H1 (cell line): ENCODE results near the gene SLC12A7. TPM values are rescaled to one million over a fixed set of nuclear protein-coding genes. Genes with fewer than 3 reads are reported as not detected.
A peak's percentile ranks its signal among the peaks of the same experiment; 100 is the strongest.

Source experiments
- CTCF ChIA-PET: fragments of 300-600 bp; sonication (Branson Sonifier 250); formaldehyde crosslinking; loops from one replicate; lab custom pipeline; 2021; ENCODE audit not compliant: partially characterized antibody; lab: Charles Lee
- POLR2A ChIA-PET: fragments of 300-600 bp; sonication (Branson Sonifier 250); formaldehyde crosslinking; loops from one replicate; lab custom pipeline; 2021; ENCODE audit warnings: inconsistent platforms; ENCODE audit not compliant: partially characterized antibody; lab: Charles Lee
- DNase-seq, 2 experiments: peaks; one replicate each; pipeline versions ENCODE4 v3.0.0 to v3.0.0-alpha.2; 2010 to 2022; ENCODE audit warnings: low spot score in 2 of 2, low read depth in 1 of 2, mixed read lengths in 1 of 2
- FAIRE-seq: peaks from 2 replicates; lab custom pipeline; 2011; peaks lifted over from hg19 to GRCh38; lab: Jason Lieb, UNC
- H2AFZ ChIP-seq: 2 replicates; pipeline ENCODE4 v1.8.1; 2012; ENCODE audit warnings: low read length, inconsistent platforms
- H2AK5ac ChIP-seq: 2 replicates; pipeline ENCODE4 v1.6.1; 2013; ENCODE audit warnings: low read depth, low read length
- H2BK120ac ChIP-seq: replicated peaks from 2 replicates; pipeline ENCODE3; 2013; ENCODE audit warnings: low read depth, low read length, inconsistent platforms
- H2BK12ac ChIP-seq: 2 replicates; pipeline ENCODE4 v1.6.1; 2013; ENCODE audit warnings: low read depth, low read length
- H2BK15ac ChIP-seq: 2 replicates; pipeline ENCODE4 v1.6.1; 2013; ENCODE audit warnings: low read length
- H2BK20ac ChIP-seq: 2 replicates; pipeline ENCODE4 v1.6.1; 2013; ENCODE audit warnings: low read length
- H2BK5ac ChIP-seq: 2 replicates; pipeline ENCODE4 v1.6.1; 2013; ENCODE audit warnings: low read depth, low read length
- H3K14ac ChIP-seq: 2 replicates; pipeline ENCODE4 v1.6.1; 2013; ENCODE audit warnings: inconsistent platforms; ENCODE audit not compliant: insufficient read length
- H3K18ac ChIP-seq: 2 replicates; pipeline ENCODE4 v1.6.1; 2013; ENCODE audit warnings: low read length; ENCODE audit errors: extremely low read depth
- H3K23ac ChIP-seq: 2 replicates; pipeline ENCODE4 v1.6.1; 2013; ENCODE audit warnings: inconsistent platforms; ENCODE audit not compliant: insufficient read length
- H3K23me2 ChIP-seq: 2 replicates; pipeline ENCODE4 v1.6.1; 2013; ENCODE audit warnings: low read depth, low read length
- H3K27ac ChIP-seq: 2 replicates; pipeline ENCODE4 v1.6.1; 2011; ENCODE audit warnings: low read depth, low read length, inconsistent platforms
- H3K27me3 ChIP-seq, 4 experiments: replicated peaks in 1 of 4; 1 replicate in 1 of 4; 2 replicates in 3 of 4; pipeline versions ENCODE4 v1.6.1 to v1.8.1; 2011 to 2013; ENCODE audit warnings: low read length in 3 of 4, mild to moderate bottlenecking in 3 of 4, inconsistent platforms in 2 of 4, mixed read lengths in 2 of 4, moderate library complexity in 1 of 4; ENCODE audit not compliant: control insufficient read depth in 3 of 4, insufficient read depth in 3 of 4; ENCODE audit errors: extremely low read depth in 1 of 4
- H3K36me3 ChIP-seq, 4 experiments: 2 replicates each; pipeline versions ENCODE4 v1.6.1 to v1.8.1; 2011 to 2013; ENCODE audit warnings: mild to moderate bottlenecking in 4 of 4, low read length in 3 of 4, moderate library complexity in 2 of 4, control low read depth in 1 of 4, inconsistent platforms in 1 of 4; ENCODE audit not compliant: insufficient read depth in 4 of 4, control insufficient read depth in 2 of 4
- H3K4ac ChIP-seq: replicated peaks from 2 replicates; pipeline ENCODE3; 2013; ENCODE audit warnings: low read length, low read depth, mixed read lengths, inconsistent platforms; ENCODE audit not compliant: insufficient read length
- H3K4me1 ChIP-seq, 4 experiments: replicated peaks in 1 of 4; 1 replicate in 1 of 4; 2 replicates in 3 of 4; pipeline versions ENCODE4 v1.6.1 to v1.8.1; 2011 to 2013; ENCODE audit warnings: low read length in 3 of 4, inconsistent platforms in 2 of 4, mixed read lengths in 1 of 4; ENCODE audit not compliant: insufficient read depth in 4 of 4, control insufficient read depth in 3 of 4
- H3K4me2 ChIP-seq, 2 experiments: 2 replicates each; pipeline versions ENCODE4 v1.6.1 to v1.8.1; 2011 to 2013; ENCODE audit warnings: low read depth in 2 of 2, low read length in 2 of 2, control low read depth in 1 of 2, inconsistent platforms in 1 of 2, mild to moderate bottlenecking in 1 of 2; ENCODE audit not compliant: insufficient read depth in 1 of 2
- H3K4me3 ChIP-seq, 4 experiments: fragments of 200-600, 300-600 bp in 1 of 4; sonication (generic), shearing (Covaris generic), sonication (Bioruptor Twin) in 1 of 4; 2 replicates each; pipeline versions ENCODE4 v1.5.1 to v1.8.1; 2011 to 2016; ENCODE audit warnings: low read length in 4 of 4, low read depth in 3 of 4, control low read depth in 2 of 4, inconsistent platforms in 2 of 4, mild to moderate bottlenecking in 2 of 4, mixed read lengths in 1 of 4, moderate library complexity in 1 of 4; ENCODE audit not compliant: insufficient read depth in 2 of 4; ENCODE audit errors: extremely low read depth in 1 of 4
- H3K56ac ChIP-seq: replicated peaks from 2 replicates; pipeline ENCODE3; 2013; ENCODE audit warnings: low read depth, mild to moderate bottlenecking, mixed read lengths, low read length, inconsistent platforms; ENCODE audit not compliant: insufficient read length
- H3K79me1 ChIP-seq: 2 replicates; pipeline ENCODE4 v1.6.1; 2013; ENCODE audit warnings: low read depth, low read length, control low read depth
- H3K79me2 ChIP-seq, 2 experiments: 2 replicates each; pipeline versions ENCODE4 v1.6.1 to v1.8.1; 2012 to 2013; ENCODE audit warnings: low read length in 2 of 2, mild to moderate bottlenecking in 2 of 2, inconsistent platforms in 1 of 2; ENCODE audit not compliant: insufficient read depth in 2 of 2, control insufficient read depth in 1 of 2
- H3K9ac ChIP-seq, 4 experiments: replicated peaks in 1 of 4; 1 replicate in 1 of 4; 2 replicates in 3 of 4; pipeline versions ENCODE4 v1.6.1 to v1.8.1; 2011 to 2013; ENCODE audit warnings: low read depth in 3 of 4, low read length in 3 of 4, control low read depth in 2 of 4, mild to moderate bottlenecking in 2 of 4, moderate library complexity in 2 of 4, inconsistent platforms in 1 of 4; ENCODE audit errors: extremely low read depth in 1 of 4
- H3K9me3 ChIP-seq, 2 experiments: 2 replicates each; pipeline versions ENCODE4 v1.6.1 to v1.8.1; 2012 to 2013; ENCODE audit warnings: mild to moderate bottlenecking in 2 of 2, moderate library complexity in 2 of 2, control low read depth in 1 of 2, inconsistent platforms in 1 of 2, low read depth in 1 of 2, low read length in 1 of 2, mixed read lengths in 1 of 2; ENCODE audit not compliant: insufficient read depth in 2 of 2
- H4K20me1 ChIP-seq, 2 experiments: replicated peaks in 1 of 2; 2 replicates each; pipeline versions ENCODE3 to v1.8.1; 2011 to 2013; ENCODE audit warnings: inconsistent platforms in 2 of 2, low read length in 2 of 2, mild to moderate bottlenecking in 1 of 2; ENCODE audit not compliant: insufficient read depth in 2 of 2, control insufficient read depth in 1 of 2
- H4K5ac ChIP-seq: 2 replicates; pipeline ENCODE4 v1.6.1; 2013; ENCODE audit warnings: low read length, low read depth, mixed read lengths, inconsistent platforms; ENCODE audit not compliant: insufficient read length
- H4K8ac ChIP-seq: 2 replicates; pipeline ENCODE4 v1.8.0; 2013; ENCODE audit warnings: mild to moderate bottlenecking, moderate library complexity, low read length, inconsistent platforms; ENCODE audit not compliant: insufficient read depth; ENCODE audit errors: extremely low read depth
- H4K91ac ChIP-seq: replicated peaks from 2 replicates; pipeline ENCODE3; 2013; ENCODE audit warnings: low read length, mixed read lengths, inconsistent platforms; ENCODE audit not compliant: insufficient read length
- CHD2 ChIP-seq: IDR thresholded peaks from 2 replicates; pipeline ENCODE4 v1.6.1; 2012; ENCODE audit warnings: low read length, improper control_type of control experiment
- JUND ChIP-seq: IDR thresholded peaks from 2 replicates; pipeline ENCODE4 v1.6.1; 2011; ENCODE audit warnings: mild to moderate bottlenecking, improper control_type of control experiment, low read length
- SIRT6 ChIP-seq: IDR thresholded peaks from one replicate; pipeline ENCODE4 v1.7.1; 2012; ENCODE audit warnings: low read length, inconsistent platforms
- SIX5 ChIP-seq: IDR thresholded peaks from 2 replicates; pipeline ENCODE4 v1.6.1; 2011; ENCODE audit warnings: mild to moderate bottlenecking, low read depth, low read length
- WGBS, 2 experiments: shearing (Covaris generic) in 1 of 2; methylation state at CpG; one replicate each; pipeline versions ENCODE4 v1.1.6 to v1.1.7; 2013 to 2015; ENCODE audit warnings: low lambda C conversion rate in 2 of 2, mixed read lengths in 2 of 2, inconsistent platforms in 1 of 2, low coverage in 1 of 2, missing lambda C conversion rate in 1 of 2; ENCODE audit not compliant: insufficient replicate concordance in 2 of 2, insufficient coverage in 1 of 2, insufficient read length in 1 of 2; ENCODE audit errors: extremely low coverage in 1 of 2, missing lambda C conversion rate in 1 of 2; 5-methylcytosine and 5-hydroxymethylcytosine counted together
- polyA plus RNA-seq, 7 experiments: library from polyadenylated mRNA; depleted of rRNA in 3 of 7; stranded (reverse) in 5 of 7; unstranded in 2 of 7; fragments of >200 nt in 5 of 7; fragments of 200-250 nt in 2 of 7; gene quantifications; 1 replicate in 5 of 7; 2 replicates in 1 of 7; 4 replicates in 1 of 7; pipeline versions ENCODE4 v1.2.1 to v1.2.3, GENCODE V29; 2011 to 2013; ENCODE audit warnings: missing spikeins in 2 of 7, mixed read lengths in 2 of 7
- total RNA-seq: library from RNA; stranded (reverse); fragmentation: NEBNext Ultra II Directional; extraction: Animal tissue kit (Norgen Biotek cat#: 25700); gene quantifications from 2 replicates; pipeline ENCODE4 v1.2.1, GENCODE V29; 2021

SLC12A7 gene
- total and polyA plus RNA-seq, 2 of the 8 experiments (the other 6 are each of a cell fraction or from before 2014, with no cell fraction given): 23.5 to 39.7 TPM

DNA sequence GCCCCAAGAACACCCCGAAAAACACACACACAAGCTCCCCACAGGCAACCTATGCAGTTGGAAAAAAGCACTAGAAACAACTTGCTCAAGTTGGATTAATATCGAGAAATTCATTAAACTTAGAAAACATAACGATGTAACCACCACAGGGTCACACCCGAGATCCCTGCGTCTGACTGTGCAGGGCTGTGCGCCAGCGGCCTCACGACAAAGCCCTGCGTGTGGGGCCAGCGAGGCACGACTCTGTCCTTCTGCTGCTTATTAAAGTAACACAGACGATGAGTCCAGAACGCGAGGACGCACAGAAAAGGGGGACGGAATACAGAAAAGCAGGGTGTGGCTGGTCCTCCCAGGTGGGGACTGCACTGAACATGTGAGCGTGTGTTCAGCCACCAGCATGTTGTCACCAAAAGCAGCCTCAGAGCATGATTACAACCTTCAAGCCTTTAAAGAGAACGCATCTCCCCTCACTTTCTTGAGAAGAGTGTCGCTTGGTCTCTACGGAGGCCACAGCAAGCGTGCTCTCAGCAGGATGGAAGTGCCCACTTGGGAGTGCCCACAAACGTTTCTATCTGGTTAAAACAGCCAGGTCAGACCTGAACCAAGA lies 14.4 kb downstream of the SLC12A7 start:
- no peaks in the 10 kb centered on the region for H3K27me3 ChIP-seq
- peak overlapping the region; percentile 20 for H4K5ac ChIP-seq
- peaks cover 0 to 18% of the 10 kb centered on the region in 2 experiments for H4K20me1 ChIP-seq
- TF ChIP-seq JUND: no peak
- TF ChIP-seq SIX5: no peak
- TF ChIP-seq CHD2: no peak
- no peak for TF ChIP-seq SIRT6
- TF ChIP-seq, all 59 proteins: peak for 0
- H2AFZ ChIP-seq: no peak overlapping the region
- 82% methylated on average over 22 of the region's 22 CpGs; no CpG with 5 or more reads in 1 of the 2 experiments for WGBS, 2 experiments
- no peak overlapping the region for H2BK120ac ChIP-seq
- H3K4ac ChIP-seq: no peak overlapping the region
- H4K8ac ChIP-seq: no peak overlapping the region
- H2BK15ac ChIP-seq: no peak overlapping the region
- no peak overlapping the region for H3K27ac ChIP-seq
- H2AK5ac ChIP-seq: peak overlapping the region; percentile 77; the same call in 1 of the 2 replicates
- no peak for DNase-seq
- peaks cover 0 to 69% of the 10 kb centered on the region in 2 experiments; a peak in 3 of 4 replicates for H3K79me2 ChIP-seq
- ChIA-PET CTCF (no interaction called here), POLR2A (interaction anchor here (2.5 kb wide), 1 partner anchor 8 kb away, joined by 5 read pairs; no protein-coding TSS in a partner anchor)
- peaks cover 0 to 19% (median 3%) of the 10 kb centered on the region in 4 experiments; a peak in 2 of 8 replicates for H3K36me3 ChIP-seq
- no peaks in the 10 kb centered on the region; the same call in 1 of the 2 replicates for H3K23me2 ChIP-seq
- no peak overlapping the region; the same call in 1 of the 2 replicates for H2BK12ac ChIP-seq
- no peak for FAIRE-seq
- 0 out of 2 replicates have a peak overlapping the region, but pooled peaks have one; percentile 48 for H2BK5ac ChIP-seq
- H3K9me3 ChIP-seq: no peaks in the 10 kb centered on the region
- peaks cover 5 to 66% (median 41%) of the 10 kb centered on the region in 4 experiments for H3K4me1 ChIP-seq
- no peak overlapping the region for H3K23ac ChIP-seq
- H2BK20ac ChIP-seq: no peak overlapping the region
- no peak overlapping the region for H3K4me3 ChIP-seq
- H3K18ac ChIP-seq: no peak overlapping the region; the same call in 1 of the 2 replicates
- peaks cover 47% of the 10 kb centered on the region for H3K79me1 ChIP-seq
- H3K56ac ChIP-seq: no peak overlapping the region
- H3K14ac ChIP-seq: no peak overlapping the region
- H3K4me2 ChIP-seq: peak overlapping the region in 1 of 2 experiments; percentile 13; a peak in 1 of 4 replicates
- no peak overlapping the region for H4K91ac ChIP-seq
- H3K9ac ChIP-seq: no peak overlapping the region; a peak in 1 of 7 replicates
